ENCODE data around the gene LPIN3.

LPIN3 gene

GRCh38 chr20:41376349-41376748 is 35.7 kb downstream of the LPIN3 start:
- no peak for DNase-seq (ENCODE audit: low read depth, low spot score)
- no peak overlapping the region for H3K4me3 ChIP-seq (ENCODE audit: low read depth, low read length)
- ChIA-PET POLR2A (no interaction called here), CTCF (interaction anchor here (0.8 kb wide), 1 partner anchor 35 kb away, joined by 3 read pairs; no protein-coding TSS in a partner anchor)
- no peak for TF ChIP-seq CTCF (IDR thresholded peaks at IDR 0.05; ENCODE audit: insufficient read depth, low read length, missing control alignments)

GRCh38 chr20:41377275-41377674 is 36.7 kb downstream of the LPIN3 start:
- POLR2A ChIA-PET: no interaction called here
- CTCF ChIA-PET: no interaction called here

GRCh38 chr20:41379551-41379950 is 38.9 kb downstream of the LPIN3 start:
- ChIA-PET POLR2A (no interaction called here), CTCF (interaction anchor here (0.7 to 2.6 kb wide), 3 partner anchors 16 to 45 kb away, joined by 3 to 7 read pairs (median 3); partner anchors contain the start of gene LPIN3)
- no peak for TF ChIP-seq CTCF (IDR thresholded peaks at IDR 0.05; ENCODE audit: insufficient read depth, low read length, missing control alignments)
- DNase-seq (ENCODE audit: low read depth, low spot score): no peak
- H3K4me3 ChIP-seq (ENCODE audit: low read depth, low read length): no peak overlapping the region

More at GRCh38 chr20:41377275-41377674, 36.7 kb downstream of the LPIN3 start:
- TF ChIP-seq CTCF (IDR thresholded peaks at IDR 0.05; ENCODE audit: insufficient read depth, low read length, missing control alignments): no peak
- H3K4me3 ChIP-seq (ENCODE audit: low read depth, low read length): no peak overlapping the region
- DNase-seq (ENCODE audit: low read depth, low spot score): no peak

- ChIA-PET POLR2A (no interaction called here), CTCF (interaction anchor here (1.5 to 2.6 kb wide), 4 partner anchors 10 to 41 kb away, joined by 3 to 7 read pairs (median 4); partner anchors contain the start of gene LPIN3)
- DNase-seq (ENCODE audit: low read depth, low spot score): no peak
- no peak for TF ChIP-seq CTCF (IDR thresholded peaks at IDR 0.05; ENCODE audit: insufficient read depth, low read length, missing control alignments)
- H3K4me3 ChIP-seq (ENCODE audit: low read depth, low read length): no peak overlapping the region
Observed at GRCh38 chr20:41380551-41381193, 40.1 kb downstream of the LPIN3 start.

- CTCF ChIA-PET: interaction anchor here (0.7 to 1.9 kb wide), 2 partner anchors 8 to 9 kb away, joined by 3 to 4 read pairs; no protein-coding TSS in a partner anchor
- H3K4me3 ChIP-seq (ENCODE audit: low read depth, low read length): no peak overlapping the region
- POLR2A ChIA-PET: no interaction called here
- DNase-seq (ENCODE audit: low read depth, low spot score): no peak
- no peak for TF ChIP-seq CTCF (IDR thresholded peaks at IDR 0.05; ENCODE audit: insufficient read depth, low read length, missing control alignments)
Observed at GRCh38 chr20:41382791-41383305, 42.2 kb downstream of the LPIN3 start.

Measured in AG04449 (cell line).